ENCODE measurements around the gene LRMDA. TPM values are rescaled to one million over a fixed set of nuclear protein-coding genes. Genes with fewer than 3 reads are reported as not detected.
A peak's percentile ranks its signal among the peaks of the same experiment; 100 is the strongest.

LRMDA gene
- total and polyA plus RNA-seq, 2 of the 4 experiments (the other 2 are of a cell fraction): 0.07 TPM; not detected in 1

DNA sequence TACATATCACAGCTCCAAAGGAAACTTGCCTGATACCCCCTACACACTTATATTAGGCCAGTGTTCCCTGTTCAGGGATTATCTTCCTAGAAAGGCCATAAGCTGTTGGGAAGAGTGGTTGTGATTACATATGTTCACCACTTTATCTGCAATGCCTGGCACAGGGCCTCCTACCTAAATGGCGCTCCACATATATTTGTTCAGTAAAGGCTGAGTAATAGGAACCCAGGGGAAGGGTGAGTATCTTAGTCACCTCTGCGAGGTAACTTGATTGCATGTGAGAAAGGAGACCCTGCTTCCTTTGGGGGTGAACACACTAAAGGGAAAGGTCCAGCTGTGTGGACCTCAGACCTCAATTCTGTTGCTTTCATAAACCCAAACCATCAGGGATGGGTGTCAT is 896.0 kb downstream of the LRMDA start:
- in situ Hi-C loops (cut with MboI; ENCODE audit: low sequenced_read_pairs) (no loop called here), intact Hi-C loops (cut with micrococcal nuclease) (no loop called here), dilution Hi-C loops (cut with HindIII; ENCODE audit: low sequenced_read_pairs, unreplicated experiment) (no loop called here)
- H3K9me3 ChIP-seq (ENCODE audit: control insufficient read depth, insufficient read depth, low read length): no peaks in the 10 kb centered on the region
- peaks cover 1% of the 10 kb centered on the region; the same call in 1 of the 2 replicates for H3K4me1 ChIP-seq (ENCODE audit: control insufficient read depth, insufficient read depth, low read length)
- H3K18ac ChIP-seq (ENCODE audit: low read depth, low read length): peak overlapping the region; percentile 22; the same call in 1 of the 2 replicates
- H3K23ac ChIP-seq (ENCODE audit: low read depth, low read length): no peak overlapping the region
- no peak overlapping the region for H2AK5ac ChIP-seq (ENCODE audit: low read depth, low read length)
- H3K9me1 ChIP-seq (ENCODE audit: insufficient read depth, low read length): no peaks in the 10 kb centered on the region
- H3K9ac ChIP-seq (ENCODE audit: low read depth, low read length): no peak overlapping the region
- H3K27me3 ChIP-seq (ENCODE audit: control insufficient read depth, insufficient read depth, low read length): no peaks in the 10 kb centered on the region
- no peak overlapping the region for H3K4me3 ChIP-seq (ENCODE audit: insufficient read depth, low read depth, low read length)
- H3K4me2 ChIP-seq (ENCODE audit: low read depth, low read length): no peak overlapping the region
- no peak overlapping the region for H2AK9ac ChIP-seq (replicated peaks; ENCODE audit: low read depth, low read length, poor library complexity)
- no peak overlapping the region for H3K14ac ChIP-seq (replicated peaks; ENCODE audit: low read depth, low read length)
- no peak overlapping the region for H2BK5ac ChIP-seq (ENCODE audit: low read depth, low read length, poor library complexity, severe bottlenecking)
- H2AFZ ChIP-seq (replicated peaks; ENCODE audit: low read length, poor library complexity): no peak overlapping the region
- TF ChIP-seq MXI1 (IDR thresholded peaks at IDR 0.05; ENCODE audit: borderline replicate concordance, low read depth, low read length) (no peak), BHLHE40 (IDR thresholded peaks at IDR 0.05; ENCODE audit: low read depth, low read length) (no peak), FOS (IDR thresholded peaks at IDR 0.05; ENCODE audit: low read depth, low read length) (no peak), MAZ (IDR thresholded peaks at IDR 0.05; ENCODE audit: borderline replicate concordance, low read depth, low read length) (no peak), MAFK (IDR thresholded peaks at IDR 0.05; ENCODE audit: low read depth, low read length) (no peak), RFX5 (IDR thresholded peaks at IDR 0.05; ENCODE audit: low read depth, low read length) (no peak), POLR2A (IDR thresholded peaks at IDR 0.05; ENCODE audit: low read depth, low read length) (no peak), CHD1 (IDR thresholded peaks at IDR 0.05; ENCODE audit: low read depth, low read length) (no peak), RAD21 (IDR thresholded peaks at IDR 0.05; ENCODE audit: low read length) (no peak), CEBPB (IDR thresholded peaks at IDR 0.05; ENCODE audit: low read depth, low read length) (no peak), RCOR1 (IDR thresholded peaks at IDR 0.05; ENCODE audit: insufficient replicate concordance, low read length) (no peak), SMC3 (IDR thresholded peaks at IDR 0.05; ENCODE audit: low read depth, low read length) (no peak), NFE2L2 (IDR thresholded peaks at IDR 0.05; ENCODE audit: low read depth, low read length) (no peak)
- TF ChIP-seq, protein P1, sequence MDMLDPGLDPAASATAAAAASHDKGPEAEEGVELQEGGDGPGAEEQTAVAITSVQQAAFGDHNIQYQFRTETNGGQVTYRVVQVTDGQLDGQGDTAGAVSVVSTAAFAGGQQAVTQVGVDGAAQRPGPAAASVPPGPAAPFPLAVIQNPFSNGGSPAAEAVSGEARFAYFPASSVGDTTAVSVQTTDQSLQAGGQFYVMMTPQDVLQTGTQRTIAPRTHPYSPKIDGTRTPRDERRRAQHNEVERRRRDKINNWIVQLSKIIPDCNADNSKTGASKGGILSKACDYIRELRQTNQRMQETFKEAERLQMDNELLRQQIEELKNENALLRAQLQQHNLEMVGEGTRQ (IDR thresholded peaks at IDR 0.05; ENCODE audit: low read depth, low read length): no peak
- TF ChIP-seq, protein P2, sequence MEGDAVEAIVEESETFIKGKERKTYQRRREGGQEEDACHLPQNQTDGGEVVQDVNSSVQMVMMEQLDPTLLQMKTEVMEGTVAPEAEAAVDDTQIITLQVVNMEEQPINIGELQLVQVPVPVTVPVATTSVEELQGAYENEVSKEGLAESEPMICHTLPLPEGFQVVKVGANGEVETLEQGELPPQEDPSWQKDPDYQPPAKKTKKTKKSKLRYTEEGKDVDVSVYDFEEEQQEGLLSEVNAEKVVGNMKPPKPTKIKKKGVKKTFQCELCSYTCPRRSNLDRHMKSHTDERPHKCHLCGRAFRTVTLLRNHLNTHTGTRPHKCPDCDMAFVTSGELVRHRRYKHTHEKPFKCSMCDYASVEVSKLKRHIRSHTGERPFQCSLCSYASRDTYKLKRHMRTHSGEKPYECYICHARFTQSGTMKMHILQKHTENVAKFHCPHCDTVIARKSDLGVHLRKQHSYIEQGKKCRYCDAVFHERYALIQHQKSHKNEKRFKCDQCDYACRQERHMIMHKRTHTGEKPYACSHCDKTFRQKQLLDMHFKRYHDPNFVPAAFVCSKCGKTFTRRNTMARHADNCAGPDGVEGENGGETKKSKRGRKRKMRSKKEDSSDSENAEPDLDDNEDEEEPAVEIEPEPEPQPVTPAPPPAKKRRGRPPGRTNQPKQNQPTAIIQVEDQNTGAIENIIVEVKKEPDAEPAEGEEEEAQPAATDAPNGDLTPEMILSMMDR (conservative IDR thresholded peaks at IDR 0.05; ENCODE audit: low read depth, low read length): no peak
- TF ChIP-seq, protein P3, sequence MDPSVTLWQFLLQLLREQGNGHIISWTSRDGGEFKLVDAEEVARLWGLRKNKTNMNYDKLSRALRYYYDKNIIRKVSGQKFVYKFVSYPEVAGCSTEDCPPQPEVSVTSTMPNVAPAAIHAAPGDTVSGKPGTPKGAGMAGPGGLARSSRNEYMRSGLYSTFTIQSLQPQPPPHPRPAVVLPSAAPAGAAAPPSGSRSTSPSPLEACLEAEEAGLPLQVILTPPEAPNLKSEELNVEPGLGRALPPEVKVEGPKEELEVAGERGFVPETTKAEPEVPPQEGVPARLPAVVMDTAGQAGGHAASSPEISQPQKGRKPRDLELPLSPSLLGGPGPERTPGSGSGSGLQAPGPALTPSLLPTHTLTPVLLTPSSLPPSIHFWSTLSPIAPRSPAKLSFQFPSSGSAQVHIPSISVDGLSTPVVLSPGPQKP (IDR thresholded peaks at IDR 0.05; ENCODE audit: borderline replicate concordance, low read depth, low read length): no peak
- no peak overlapping the region for H2BK120ac ChIP-seq (ENCODE audit: low read depth, low read length)
- no peak overlapping the region for H3K27ac ChIP-seq (ENCODE audit: insufficient read depth, low read length)
- no peak overlapping the region for H4K91ac ChIP-seq (ENCODE audit: insufficient read depth, low read depth, low read length)
- no TSS peak for BruUV-seq (replicated peaks)
- no CpG with 5 or more reads among the region's 2 CpGs for WGBS, 2 experiments (ENCODE audit: extremely low coverage in 2 of 2, insufficient read length in 1 of 2)
- H4K5ac ChIP-seq (ENCODE audit: low read depth, low read length): no peak overlapping the region
- CTCF ChIA-PET: no interaction called here
- ATAC-seq (ENCODE audit: low read depth) (no peak), DNase-seq (no peak)
- no peak overlapping the region for H4K8ac ChIP-seq (ENCODE audit: low read depth in 2 of 2, low read length in 2 of 2)
- H3K36me3 ChIP-seq (ENCODE audit: control insufficient read depth, insufficient read depth, low read length): no peaks in the 10 kb centered on the region
- H2BK20ac ChIP-seq (ENCODE audit: low read depth, low read length): no peak overlapping the region
- no peaks in the 10 kb centered on the region for H4K20me1 ChIP-seq (ENCODE audit: insufficient read depth, low read length)
- no peak overlapping the region for H3K56ac ChIP-seq (ENCODE audit: extremely low read depth, insufficient read depth, low read length)
- no peak overlapping the region for H2BK15ac ChIP-seq (ENCODE audit: low read depth, low read length)
- H3K79me1 ChIP-seq (ENCODE audit: low read depth in 1 of 2, low read length in 2 of 2): no peaks in the 10 kb centered on the region
- POLR2A ChIA-PET (ENCODE audit: unreplicated experiment): no interaction called here
- H3K4ac ChIP-seq (ENCODE audit: low read depth, low read length): no peak overlapping the region

Data from IMR-90 (cell line).